GM12891 (cell line): ENCODE measurements around the gene CARM1.

Experiments
- POLR2A ChIP-seq: IDR thresholded peaks from 2 replicates; pipeline ENCODE4 v1.6.1; 2011; ENCODE audit warnings: low read depth, low read length, control low read depth
- POU2F2 ChIP-seq: IDR thresholded peaks from 2 replicates; pipeline ENCODE4 v1.6.1; 2011; ENCODE audit warnings: low read depth, mild to moderate bottlenecking, control low read depth, low read length, moderate library complexity

GRCh38 chr19:10920288-10920655 is 48.9 kb downstream of the CARM1 start:
- TF ChIP-seq POLR2A, result no peak
- TF ChIP-seq POU2F2, result no peak
